Kidney epithelial cell (primary cell): ENCODE results near the gene NCOA1. TPM values are rescaled to one million over a fixed set of nuclear protein-coding genes. Genes with fewer than 3 reads are reported as not detected.

Experiments used
- DNase-seq: peaks from one replicate; pipeline ENCODE4 v3.0.0-alpha.2; 2010; ENCODE audit warnings: low read depth
- H3K27me3 ChIP-seq: 2 replicates; pipeline ENCODE4 v1.6.0; 2011; ENCODE audit warnings: low read length; ENCODE audit not compliant: control insufficient read depth, insufficient read depth
- H3K36me3 ChIP-seq: 2 replicates; pipeline ENCODE4 v1.5.1; 2011; ENCODE audit warnings: low read length; ENCODE audit not compliant: control insufficient read depth, insufficient read depth
- H3K4me3 ChIP-seq: 2 replicates; pipeline ENCODE4 v1.5.1; 2011; ENCODE audit warnings: low read depth, mild to moderate bottlenecking, control low read depth, low read length
- total RNA-seq: library from RNA; depleted of rRNA; stranded (reverse); fragments of >200 nt; gene quantifications from 2 replicates; pipeline ENCODE4 v1.2.3, GENCODE V29; 2015
- TF ChIP-seq, protein P1 (sequence below): IDR thresholded peaks from 2 replicates; pipeline ENCODE4 v1.5.1; 2011; ENCODE audit warnings: mild to moderate bottlenecking, moderate library complexity, low read length, control low read depth, inconsistent platforms; ENCODE audit not compliant: insufficient read depth, poor library complexity, severe bottlenecking

NCOA1 gene
- total RNA-seq, 1 donor from 2014 or later = 13.3 TPM

DNA sequence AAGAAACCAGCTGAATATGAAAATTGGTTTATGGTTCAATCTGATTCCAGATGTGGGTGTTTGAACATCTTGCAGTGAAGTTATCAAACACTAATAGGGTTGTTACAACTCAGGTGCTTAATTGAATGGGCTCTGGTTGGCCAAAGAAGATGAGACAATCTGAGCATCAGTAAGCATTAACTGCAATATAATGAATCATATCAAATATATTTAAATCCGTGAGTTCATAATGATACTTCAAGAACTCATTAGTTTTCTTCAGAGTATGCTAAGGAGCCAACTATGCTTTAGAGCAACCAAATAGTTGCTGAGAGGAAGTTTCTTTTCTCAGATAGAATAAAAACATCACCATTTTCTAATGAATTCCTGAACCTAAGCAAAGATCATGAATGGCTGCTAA is 79.2 kb downstream of the NCOA1 start:
- Histone ChIP-seq H3K4me3 (no peak overlapping the region), H3K27me3 (no peaks in the 10 kb centered on the region), H3K36me3 (peaks cover 3% of the 10 kb centered on the region)
- DNase-seq = no peak
- TF ChIP-seq, protein P1, sequence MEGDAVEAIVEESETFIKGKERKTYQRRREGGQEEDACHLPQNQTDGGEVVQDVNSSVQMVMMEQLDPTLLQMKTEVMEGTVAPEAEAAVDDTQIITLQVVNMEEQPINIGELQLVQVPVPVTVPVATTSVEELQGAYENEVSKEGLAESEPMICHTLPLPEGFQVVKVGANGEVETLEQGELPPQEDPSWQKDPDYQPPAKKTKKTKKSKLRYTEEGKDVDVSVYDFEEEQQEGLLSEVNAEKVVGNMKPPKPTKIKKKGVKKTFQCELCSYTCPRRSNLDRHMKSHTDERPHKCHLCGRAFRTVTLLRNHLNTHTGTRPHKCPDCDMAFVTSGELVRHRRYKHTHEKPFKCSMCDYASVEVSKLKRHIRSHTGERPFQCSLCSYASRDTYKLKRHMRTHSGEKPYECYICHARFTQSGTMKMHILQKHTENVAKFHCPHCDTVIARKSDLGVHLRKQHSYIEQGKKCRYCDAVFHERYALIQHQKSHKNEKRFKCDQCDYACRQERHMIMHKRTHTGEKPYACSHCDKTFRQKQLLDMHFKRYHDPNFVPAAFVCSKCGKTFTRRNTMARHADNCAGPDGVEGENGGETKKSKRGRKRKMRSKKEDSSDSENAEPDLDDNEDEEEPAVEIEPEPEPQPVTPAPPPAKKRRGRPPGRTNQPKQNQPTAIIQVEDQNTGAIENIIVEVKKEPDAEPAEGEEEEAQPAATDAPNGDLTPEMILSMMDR = no peak

DNA sequence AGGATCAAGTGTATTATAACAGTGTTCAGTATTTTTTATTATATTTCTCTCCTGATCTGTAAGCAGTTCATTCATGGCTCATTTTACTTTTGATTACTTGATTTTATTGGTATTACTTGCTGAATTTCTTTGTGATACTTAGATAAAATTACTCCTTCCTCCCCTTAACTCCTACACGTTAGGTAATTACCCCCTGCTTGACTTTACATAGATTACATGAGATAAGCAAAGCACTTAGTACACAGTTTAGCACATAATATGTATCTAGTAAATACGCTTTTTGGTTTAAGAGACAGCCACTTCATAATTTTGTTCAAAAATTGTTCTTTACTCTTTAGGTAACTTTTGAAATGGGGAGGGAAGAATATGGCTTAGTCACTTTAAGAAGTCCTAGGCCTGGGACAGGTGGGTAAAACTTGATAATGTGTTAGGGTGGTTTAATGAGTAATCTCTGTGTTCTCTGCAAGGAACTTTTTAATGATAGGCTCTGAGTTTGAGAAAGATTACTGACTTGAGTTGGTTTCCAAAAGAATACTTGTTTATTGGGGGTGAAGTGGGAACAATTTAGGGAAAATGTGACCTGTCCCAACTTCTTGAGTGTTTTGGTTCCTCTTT is 80.9 kb downstream of the NCOA1 start:
- DNase-seq = no peak

DNA sequence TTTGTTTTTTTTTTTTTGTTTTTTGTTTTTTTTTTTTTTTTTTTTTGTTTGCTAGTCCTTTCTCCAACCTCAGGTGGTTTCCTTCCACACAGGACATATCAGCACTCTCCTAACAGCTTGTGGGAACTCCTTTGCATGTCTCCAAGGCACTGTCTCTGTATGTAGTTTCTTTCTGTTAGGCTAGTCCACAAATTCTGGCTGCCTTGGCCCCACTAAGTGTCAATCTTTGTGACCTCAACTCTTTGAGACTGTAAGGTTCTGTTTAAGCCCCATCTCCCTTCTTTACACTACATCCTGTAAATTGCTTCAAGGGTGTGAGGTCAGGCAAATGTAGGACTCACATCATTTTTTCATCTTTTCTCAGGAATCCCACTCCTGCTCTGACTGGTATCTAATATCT is 85.1 kb downstream of the NCOA1 start:
- TF ChIP-seq, protein P1 = no peak
- Histone ChIP-seq H3K27me3 (no peaks in the 10 kb centered on the region), H3K4me3 (no peak overlapping the region), H3K36me3 (no peaks in the 10 kb centered on the region)
- DNase-seq = no peak

More for the DNA sequence above, 80.9 kb downstream of the NCOA1 start:
- Histone ChIP-seq H3K4me3 (no peak overlapping the region), H3K36me3 (no peaks in the 10 kb centered on the region), H3K27me3 (no peaks in the 10 kb centered on the region)
- TF ChIP-seq, protein P1 = no peak

DNA sequence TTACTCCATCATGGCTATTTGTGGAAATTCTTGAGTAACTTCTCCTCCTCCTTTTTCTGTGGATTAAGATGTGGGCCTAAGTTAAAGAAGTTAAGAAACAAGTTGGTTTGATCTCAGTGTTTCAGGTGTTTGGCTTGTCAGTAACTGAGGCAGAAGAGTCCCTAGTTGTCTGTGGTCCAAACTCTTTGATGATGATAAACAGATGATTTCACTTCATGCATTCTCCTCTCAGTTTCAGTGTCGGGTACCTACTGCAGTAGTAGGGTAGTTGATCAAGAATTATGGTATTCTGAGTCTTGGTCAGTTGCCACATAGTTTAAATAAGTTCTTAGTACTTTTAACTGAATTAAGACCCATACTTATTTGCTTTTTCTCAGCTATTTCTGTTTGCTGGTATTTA is 85.6 kb downstream of the NCOA1 start:
- H3K27me3 ChIP-seq = no peaks in the 10 kb centered on the region
- no peak for DNase-seq
- H3K36me3 ChIP-seq = no peaks in the 10 kb centered on the region
- no peak overlapping the region for H3K4me3 ChIP-seq
- TF ChIP-seq, protein P1 = no peak

DNA sequence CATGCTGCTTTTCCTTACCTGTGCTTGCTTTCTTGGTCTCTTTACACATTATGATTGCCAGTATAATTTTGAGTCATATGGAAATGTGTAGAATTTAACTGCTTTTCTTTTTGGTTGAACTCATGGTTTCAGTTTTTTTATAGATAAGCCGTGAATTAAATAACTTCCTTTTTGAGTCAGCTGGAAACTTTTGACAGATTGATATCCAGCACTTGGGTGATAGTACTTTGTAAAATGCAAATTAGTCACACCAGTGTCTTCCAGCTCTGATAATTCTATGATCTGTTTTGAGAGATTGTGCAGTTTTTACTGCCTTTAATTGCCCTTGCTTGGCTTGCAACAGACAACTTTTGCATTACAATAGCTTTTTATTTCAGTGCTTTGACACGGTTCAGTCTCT is 86.4 kb downstream of the NCOA1 start:
- TF ChIP-seq, protein P1 = no peak
- Histone ChIP-seq H3K4me3 (no peak overlapping the region), H3K27me3 (no peaks in the 10 kb centered on the region), H3K36me3 (no peaks in the 10 kb centered on the region)
- no peak for DNase-seq
